ENCODE data around the gene PAPPA.

Gene PAPPA

GRCh38 chr9:116207371-116208111, 54.0 kb downstream of the PAPPA start:
- H3K79me2 ChIP-seq (ENCODE audit: control insufficient read depth, insufficient read depth, low read length, unreplicated experiment), result no peaks in the 10 kb centered on the region
- H3K27me3 ChIP-seq (ENCODE audit: insufficient read depth, low read length), result no peaks in the 10 kb centered on the region
- H3K4me3 ChIP-seq (ENCODE audit: low read depth, low read length), result no peak overlapping the region
- H3K36me3 ChIP-seq (ENCODE audit: insufficient read depth, low read length), result peaks cover 29% of the 10 kb centered on the region; the same call in 1 of the 2 replicates
- peaks cover 25% of the 10 kb centered on the region for H3K4me1 ChIP-seq (ENCODE audit: control insufficient read depth, insufficient read depth, low read length, unreplicated experiment)
- no peak overlapping the region for H2AFZ ChIP-seq (ENCODE audit: low read length, unreplicated experiment)
- H3K27ac ChIP-seq (ENCODE audit: low read depth, low read length), result peak overlapping the region; percentile 81

DNA sequence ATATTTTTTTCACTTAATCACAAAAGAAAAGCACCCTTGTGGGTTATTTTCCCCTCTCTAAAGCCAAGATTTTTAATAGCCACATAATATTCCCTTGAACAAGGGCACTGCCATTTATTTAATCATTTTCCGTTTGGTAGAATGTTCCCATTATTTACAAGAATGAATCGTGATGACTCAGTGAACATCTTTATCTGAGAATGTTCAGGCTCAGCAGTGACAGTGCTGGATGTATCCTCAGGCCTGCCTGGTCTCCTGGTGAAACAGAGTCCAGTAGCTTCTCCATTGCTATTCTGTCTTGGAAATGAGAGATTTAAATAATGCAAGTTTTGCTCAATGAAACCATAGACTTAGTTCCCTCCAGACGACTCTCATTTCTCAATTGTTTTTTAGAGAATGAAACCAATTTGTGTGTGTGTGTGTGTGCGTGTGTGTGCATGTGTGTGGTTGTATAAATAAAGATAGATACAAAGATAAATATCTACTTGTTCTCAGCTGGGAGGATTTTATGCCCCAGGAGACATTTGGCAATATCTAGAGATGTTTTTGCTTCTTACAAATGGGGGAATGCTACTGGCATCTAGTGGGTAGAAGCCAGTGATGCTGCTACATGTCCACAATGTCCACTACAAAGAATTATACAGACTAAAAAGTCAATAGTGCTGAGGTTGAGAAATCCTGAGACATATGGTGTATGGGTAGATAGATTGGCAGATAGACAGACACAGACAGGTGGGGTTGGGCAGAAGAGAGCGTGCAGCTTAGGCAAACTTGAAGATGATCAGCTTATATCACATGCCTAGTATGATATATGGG, 55.0 kb downstream of the PAPPA start:
- peaks cover 25% of the 10 kb centered on the region for H3K4me1 ChIP-seq (ENCODE audit: control insufficient read depth, insufficient read depth, low read length, unreplicated experiment)
- peak overlapping the region; percentile 81 for H3K27ac ChIP-seq (ENCODE audit: low read depth, low read length)
- no peaks in the 10 kb centered on the region for H3K27me3 ChIP-seq (ENCODE audit: insufficient read depth, low read length)
- no peak overlapping the region for H2AFZ ChIP-seq (ENCODE audit: low read length, unreplicated experiment)
- H3K4me3 ChIP-seq (ENCODE audit: low read depth, low read length), result no peak overlapping the region
- no peaks in the 10 kb centered on the region for H3K79me2 ChIP-seq (ENCODE audit: control insufficient read depth, insufficient read depth, low read length, unreplicated experiment)
- H3K36me3 ChIP-seq (ENCODE audit: insufficient read depth, low read length), result peaks cover 37% of the 10 kb centered on the region

DNA sequence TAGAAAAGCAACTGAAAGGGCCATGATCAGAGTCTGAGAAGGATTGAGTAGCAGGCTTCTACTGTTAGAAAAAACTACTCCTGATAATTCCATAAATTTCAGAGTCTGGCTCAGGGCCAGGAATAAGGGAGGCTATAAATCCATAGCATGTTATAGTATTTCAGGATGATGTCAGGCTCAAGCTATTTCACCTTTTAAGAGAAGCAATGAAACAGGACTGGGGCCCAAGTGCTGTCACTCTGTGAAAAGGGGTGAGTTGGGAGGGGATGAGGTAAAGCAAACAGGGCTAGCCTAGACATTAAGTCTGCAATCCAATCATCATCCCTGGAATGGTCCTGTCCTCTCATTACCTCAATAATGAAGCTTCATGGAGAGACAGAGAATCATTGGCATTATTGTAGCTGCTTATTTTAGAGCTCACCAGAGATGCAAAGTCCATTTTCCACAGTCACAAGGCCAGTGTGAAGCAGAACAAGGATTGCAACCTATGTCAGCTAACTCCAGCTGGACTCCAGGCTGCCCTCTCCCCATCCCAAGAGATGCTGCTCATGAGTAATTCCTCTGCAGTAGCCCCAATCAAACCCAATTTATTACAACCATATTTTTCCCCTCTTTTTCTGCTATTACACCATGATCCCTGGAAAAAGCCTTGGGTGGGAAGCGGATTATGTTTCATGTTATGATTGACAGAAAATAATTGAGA, 56.0 kb downstream of the PAPPA start:
- Histone ChIP-seq H3K27ac (ENCODE audit: low read depth, low read length) (peak overlapping the region; percentile 81), H3K4me3 (ENCODE audit: low read depth, low read length) (no peak overlapping the region), H3K27me3 (ENCODE audit: insufficient read depth, low read length) (no peaks in the 10 kb centered on the region), H3K4me1 (ENCODE audit: control insufficient read depth, insufficient read depth, low read length, unreplicated experiment) (peaks cover 25% of the 10 kb centered on the region), H3K79me2 (ENCODE audit: control insufficient read depth, insufficient read depth, low read length, unreplicated experiment) (no peaks in the 10 kb centered on the region), H3K36me3 (ENCODE audit: insufficient read depth, low read length) (peaks cover 45% of the 10 kb centered on the region), H2AFZ (ENCODE audit: low read length, unreplicated experiment) (no peak overlapping the region)

GRCh38 chr9:116212986-116213692, 59.5 kb downstream of the PAPPA start:
- H3K79me2 ChIP-seq (ENCODE audit: control insufficient read depth, insufficient read depth, low read length, unreplicated experiment), result no peaks in the 10 kb centered on the region
- peaks cover 15% of the 10 kb centered on the region for H3K4me1 ChIP-seq (ENCODE audit: control insufficient read depth, insufficient read depth, low read length, unreplicated experiment)
- no peaks in the 10 kb centered on the region for H3K27me3 ChIP-seq (ENCODE audit: insufficient read depth, low read length)
- peaks cover 40% of the 10 kb centered on the region for H3K36me3 ChIP-seq (ENCODE audit: insufficient read depth, low read length)
- H3K4me3 ChIP-seq (ENCODE audit: low read depth, low read length), result no peak overlapping the region
- no peak overlapping the region for H3K27ac ChIP-seq (ENCODE audit: low read depth, low read length)
- no peak overlapping the region for H2AFZ ChIP-seq (ENCODE audit: low read length, unreplicated experiment)

GRCh38 chr9:116213693-116214047, 60.1 kb downstream of the PAPPA start:
- H3K27me3 ChIP-seq (ENCODE audit: insufficient read depth, low read length), result no peaks in the 10 kb centered on the region

DNA sequence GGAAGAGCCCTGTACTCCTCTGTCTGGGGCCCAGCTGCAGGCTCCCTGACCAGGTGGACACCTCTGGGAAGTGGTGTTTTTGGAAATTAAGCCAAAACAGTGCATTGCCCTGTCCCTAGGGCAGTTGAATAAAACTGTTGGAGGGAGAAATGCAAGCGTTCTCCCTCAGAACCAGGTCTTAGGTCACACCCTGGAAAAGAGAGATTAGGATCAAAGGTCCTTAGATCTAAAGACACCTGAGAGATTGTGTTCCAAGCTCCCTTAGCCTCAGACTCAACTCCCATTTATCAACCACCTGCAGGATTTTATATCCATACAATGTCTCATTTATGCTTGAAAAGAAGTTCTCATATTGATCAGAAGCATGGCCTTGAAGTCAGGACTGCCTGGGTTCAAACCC, 64.8 kb downstream of the PAPPA start:
- no peak overlapping the region for H3K27ac ChIP-seq (ENCODE audit: low read depth, low read length)
- H3K36me3 ChIP-seq (ENCODE audit: insufficient read depth, low read length), result peaks cover 31% of the 10 kb centered on the region
- no peaks in the 10 kb centered on the region for H3K27me3 ChIP-seq (ENCODE audit: insufficient read depth, low read length)
- no peaks in the 10 kb centered on the region for H3K79me2 ChIP-seq (ENCODE audit: control insufficient read depth, insufficient read depth, low read length, unreplicated experiment)
- H3K4me1 ChIP-seq (ENCODE audit: control insufficient read depth, insufficient read depth, low read length, unreplicated experiment), result no peaks in the 10 kb centered on the region
- no peak overlapping the region for H3K4me3 ChIP-seq (ENCODE audit: low read depth, low read length)
- H2AFZ ChIP-seq (ENCODE audit: low read length, unreplicated experiment), result no peak overlapping the region

More at GRCh38 chr9:116213693-116214047, 60.1 kb downstream of the PAPPA start:
- Histone ChIP-seq H2AFZ (ENCODE audit: low read length, unreplicated experiment) (no peak overlapping the region), H3K27ac (ENCODE audit: low read depth, low read length) (no peak overlapping the region), H3K36me3 (ENCODE audit: insufficient read depth, low read length) (peaks cover 40% of the 10 kb centered on the region), H3K4me1 (ENCODE audit: control insufficient read depth, insufficient read depth, low read length, unreplicated experiment) (peaks cover 10% of the 10 kb centered on the region), H3K4me3 (ENCODE audit: low read depth, low read length) (no peak overlapping the region), H3K79me2 (ENCODE audit: control insufficient read depth, insufficient read depth, low read length, unreplicated experiment) (no peaks in the 10 kb centered on the region)

- Histone ChIP-seq H2AFZ (ENCODE audit: low read length, unreplicated experiment) (no peak overlapping the region), H3K4me1 (ENCODE audit: control insufficient read depth, insufficient read depth, low read length, unreplicated experiment) (no peaks in the 10 kb centered on the region), H3K36me3 (ENCODE audit: insufficient read depth, low read length) (peaks cover 23% of the 10 kb centered on the region), H3K27me3 (ENCODE audit: insufficient read depth, low read length) (no peaks in the 10 kb centered on the region), H3K79me2 (ENCODE audit: control insufficient read depth, insufficient read depth, low read length, unreplicated experiment) (no peaks in the 10 kb centered on the region), H3K4me3 (ENCODE audit: low read depth, low read length) (no peak overlapping the region), H3K27ac (ENCODE audit: low read depth, low read length) (no peak overlapping the region)
These were observed 66.1 kb downstream of the PAPPA start for GRCh38 chr9:116219686-116220085.

- H2AFZ ChIP-seq (ENCODE audit: low read length, unreplicated experiment), result no peak overlapping the region
- no peak overlapping the region for H3K4me3 ChIP-seq (ENCODE audit: low read depth, low read length)
- no peaks in the 10 kb centered on the region for H3K27me3 ChIP-seq (ENCODE audit: insufficient read depth, low read length)
- no peak overlapping the region for H3K27ac ChIP-seq (ENCODE audit: low read depth, low read length)
- H3K36me3 ChIP-seq (ENCODE audit: insufficient read depth, low read length), result peaks cover 27% of the 10 kb centered on the region
- H3K4me1 ChIP-seq (ENCODE audit: control insufficient read depth, insufficient read depth, low read length, unreplicated experiment), result no peaks in the 10 kb centered on the region
- no peaks in the 10 kb centered on the region for H3K79me2 ChIP-seq (ENCODE audit: control insufficient read depth, insufficient read depth, low read length, unreplicated experiment)
These were observed 70.3 kb downstream of the PAPPA start for GRCh38 chr9:116223926-116224325.

GRCh38 chr9:116230051-116230632, 76.6 kb downstream of the PAPPA start:
- Histone ChIP-seq H3K27ac (ENCODE audit: low read depth, low read length) (peak overlapping the region; percentile 30), H3K79me2 (ENCODE audit: control insufficient read depth, insufficient read depth, low read length, unreplicated experiment) (no peaks in the 10 kb centered on the region), H3K27me3 (ENCODE audit: insufficient read depth, low read length) (no peaks in the 10 kb centered on the region), H2AFZ (ENCODE audit: low read length, unreplicated experiment) (no peak overlapping the region), H3K4me3 (ENCODE audit: low read depth, low read length) (no peak overlapping the region), H3K4me1 (ENCODE audit: control insufficient read depth, insufficient read depth, low read length, unreplicated experiment) (peaks cover 42% of the 10 kb centered on the region), H3K36me3 (ENCODE audit: insufficient read depth, low read length) (peaks cover 14% of the 10 kb centered on the region)

Measured in ACC112 (cell line).